DMS53 treated with DMSO at 0.1 percent for 48 hours (cell line): ENCODE data around the gene DPH3.

Experiments
- DNase-seq: peaks from one replicate; lab custom pipeline; 2025; ENCODE audit not compliant: unreplicated experiment; lab: John Stamatoyannopoulos, UW

The DPH3 gene

DNA sequence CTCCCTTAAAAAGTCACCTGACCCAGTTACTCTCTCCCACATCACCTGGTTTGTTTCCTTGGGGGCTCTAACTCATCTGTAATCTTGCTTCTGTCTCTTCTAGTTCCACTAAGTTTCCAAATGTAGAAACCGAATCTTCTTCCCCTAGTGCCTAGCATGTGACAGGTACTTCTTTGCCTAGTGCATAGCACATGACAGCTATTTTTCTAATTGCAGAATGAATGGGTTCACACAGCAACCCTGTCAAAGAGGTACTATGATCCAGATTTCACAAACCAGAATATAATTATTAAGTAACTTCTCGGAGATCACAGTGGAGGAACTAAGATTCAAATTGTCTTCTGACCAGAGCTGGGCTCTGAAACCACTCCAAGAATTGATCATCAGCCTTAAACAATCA lies 7.4 kb downstream of the DPH3 start:
- no peak for DNase-seq

DNA sequence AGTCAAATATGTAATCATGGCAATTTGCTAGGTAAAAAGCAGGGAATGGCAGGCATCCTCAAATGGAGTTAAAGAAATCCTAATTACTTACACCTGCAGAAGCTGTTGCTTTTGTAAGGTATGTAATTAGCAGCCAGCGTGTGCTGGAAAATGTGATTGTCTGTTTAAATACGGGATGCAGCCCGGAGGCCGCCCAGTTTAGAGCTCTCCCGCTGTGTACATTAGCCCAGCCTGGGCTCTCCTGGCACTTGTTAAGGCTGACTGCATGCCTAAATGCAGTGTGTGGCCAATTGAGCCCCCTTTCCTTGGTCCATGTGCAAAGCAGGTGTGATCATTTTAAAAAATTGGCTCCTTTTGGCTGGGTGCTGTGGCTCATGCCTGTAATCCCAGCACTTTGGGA lies 9.0 kb downstream of the DPH3 start:
- DNase-seq = no peak

DNA sequence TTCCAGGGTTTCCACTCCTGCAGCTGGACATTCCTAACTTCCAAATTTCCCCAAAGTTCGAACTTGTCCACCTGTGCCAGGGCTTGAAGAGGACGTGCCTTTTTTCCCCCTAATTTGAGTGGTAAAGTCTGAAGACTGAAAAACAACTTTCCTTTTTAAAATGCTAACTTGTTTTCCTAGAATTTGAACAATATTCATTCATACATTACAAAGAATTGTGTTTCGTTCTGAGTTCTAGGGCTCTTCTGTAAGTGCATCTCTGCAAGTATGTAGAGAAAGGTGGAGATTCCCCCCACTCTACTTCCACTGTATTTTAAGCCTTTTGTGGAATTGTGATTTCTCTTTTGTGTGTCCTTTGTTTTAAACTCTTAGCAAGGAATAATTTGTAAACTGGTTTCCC lies 9.4 kb downstream of the DPH3 start:
- DNase-seq = no peak

DNA sequence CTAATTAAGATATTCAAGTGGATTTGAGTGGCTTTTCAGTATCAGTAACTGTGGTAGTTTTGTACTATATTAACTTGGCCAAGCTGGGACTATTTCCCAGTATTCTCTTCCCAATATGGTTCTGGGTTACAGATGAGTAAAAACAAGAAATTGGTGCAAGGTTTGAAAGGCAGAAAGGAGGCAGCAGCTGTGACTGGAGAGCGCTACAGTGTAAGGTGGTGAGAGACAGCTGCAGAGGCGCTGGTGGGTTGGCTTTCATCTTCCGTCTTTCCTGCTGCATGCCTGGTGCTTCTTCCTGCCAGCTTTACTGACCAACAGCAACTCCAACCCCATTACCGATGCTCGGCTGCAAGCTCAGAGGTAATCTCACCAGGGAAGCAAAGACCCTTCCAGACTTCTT lies 9.8 kb downstream of the DPH3 start:
- no peak for DNase-seq

DNA sequence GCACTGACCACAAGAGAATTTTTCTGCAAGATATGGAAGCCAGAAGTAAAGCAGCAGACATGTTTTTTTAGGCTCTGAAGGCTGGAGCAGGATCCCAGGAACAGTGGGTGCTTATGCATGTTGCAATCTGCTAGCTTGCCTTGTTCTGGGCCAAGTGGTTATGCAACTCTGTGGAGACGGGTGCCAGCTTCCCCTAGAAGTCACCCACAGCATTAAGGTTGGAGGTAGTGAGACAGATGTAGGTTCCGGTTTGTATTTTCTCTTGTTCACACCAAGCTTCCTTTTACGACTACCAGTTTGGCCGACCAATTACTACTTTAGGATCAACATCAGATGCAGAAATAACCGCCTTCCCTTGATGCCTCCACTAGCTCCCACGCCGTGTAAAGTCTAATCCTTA lies 11.1 kb downstream of the DPH3 start:
- no peak for DNase-seq

DNA sequence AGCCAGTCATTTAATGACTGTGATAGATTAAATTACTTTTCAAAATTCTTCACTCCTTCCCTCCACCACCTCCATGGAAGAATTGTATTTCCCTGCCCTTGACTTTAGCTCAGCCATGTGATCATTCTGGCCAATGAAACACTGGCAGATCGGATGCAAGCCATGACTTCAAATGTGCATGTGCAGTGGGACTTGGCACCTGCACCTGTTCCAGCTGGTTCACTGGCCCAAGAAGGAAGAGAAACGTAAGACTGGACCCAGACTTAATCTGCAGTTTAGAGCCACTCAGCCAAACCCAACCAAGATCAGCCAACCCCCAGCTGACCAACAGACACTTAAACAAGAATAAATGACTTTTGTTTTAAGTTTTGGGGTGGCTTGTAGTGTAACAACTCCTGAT lies 11.8 kb downstream of the DPH3 start:
- DNase-seq = no peak

DNA sequence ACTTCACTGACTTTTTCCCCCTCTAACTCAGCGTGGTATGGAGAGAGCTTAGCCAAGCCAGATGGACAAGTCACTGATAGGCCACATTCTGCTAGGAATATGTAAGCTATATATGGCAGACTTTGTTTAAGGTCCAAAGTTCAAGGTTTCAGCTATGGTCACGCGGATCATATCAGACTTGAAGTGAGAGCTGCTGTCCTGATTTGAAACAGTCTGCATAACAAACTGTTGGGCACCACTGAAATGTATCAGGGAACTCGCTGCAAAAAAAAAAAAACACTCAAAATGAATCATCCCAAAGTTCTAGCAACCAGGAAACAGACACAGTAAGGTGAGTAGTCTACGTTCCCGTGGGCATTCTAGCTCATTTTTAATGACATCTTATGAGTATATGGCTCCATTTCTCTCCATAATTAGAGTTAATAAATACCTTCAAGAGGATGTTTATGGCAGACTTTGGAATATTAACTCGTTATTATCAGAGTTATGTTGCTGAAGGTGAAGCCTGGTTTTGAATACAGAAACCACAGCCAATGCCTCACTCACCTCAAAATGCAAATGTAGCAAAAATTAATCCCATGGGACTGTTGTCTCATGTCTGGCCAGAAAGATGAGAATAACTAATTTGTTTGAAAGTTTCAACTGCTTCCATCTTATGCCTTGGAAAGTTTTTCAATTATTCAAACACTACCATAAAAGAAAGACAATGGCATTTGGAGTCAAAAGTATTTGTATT lies 12.3 kb downstream of the DPH3 start:
- DNase-seq = peak; percentile 9

DNA sequence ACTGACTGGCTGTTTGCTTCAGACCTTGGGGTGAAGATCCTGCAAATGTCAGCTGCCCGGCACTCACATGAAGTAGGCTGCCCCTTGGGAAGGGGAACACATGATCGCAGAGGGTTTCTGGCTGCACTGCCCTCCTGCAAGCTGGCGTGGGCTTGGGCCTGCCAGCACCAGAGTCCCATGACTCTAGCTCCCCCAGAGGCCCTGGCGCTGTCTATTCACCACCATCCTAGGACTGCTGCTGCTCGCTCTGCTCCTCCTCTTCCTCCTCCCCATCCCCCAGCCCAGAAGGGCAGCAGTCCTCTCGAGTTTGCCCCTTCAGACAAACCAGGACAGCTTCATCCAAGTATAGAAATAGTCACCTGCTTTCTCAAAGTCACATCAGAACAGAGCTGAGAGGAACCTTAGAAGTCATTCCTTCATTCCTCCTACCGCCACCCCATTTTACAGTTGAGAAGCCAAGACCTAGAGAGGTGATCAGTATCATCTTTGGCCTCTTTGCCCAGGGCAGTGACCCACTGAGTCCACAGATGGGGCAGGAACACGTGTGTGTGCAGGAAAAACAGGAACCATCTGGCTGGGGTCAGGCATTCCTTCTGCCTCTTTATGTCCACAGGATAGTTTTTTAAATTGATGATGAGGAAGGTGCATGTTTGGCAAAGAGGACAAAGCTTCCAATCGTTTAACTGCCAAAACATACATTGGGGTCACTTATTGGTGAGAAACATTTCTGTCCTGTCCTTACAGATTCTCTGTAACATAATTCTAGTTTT lies 13.2 kb downstream of the DPH3 start:
- no peak for DNase-seq

DNA sequence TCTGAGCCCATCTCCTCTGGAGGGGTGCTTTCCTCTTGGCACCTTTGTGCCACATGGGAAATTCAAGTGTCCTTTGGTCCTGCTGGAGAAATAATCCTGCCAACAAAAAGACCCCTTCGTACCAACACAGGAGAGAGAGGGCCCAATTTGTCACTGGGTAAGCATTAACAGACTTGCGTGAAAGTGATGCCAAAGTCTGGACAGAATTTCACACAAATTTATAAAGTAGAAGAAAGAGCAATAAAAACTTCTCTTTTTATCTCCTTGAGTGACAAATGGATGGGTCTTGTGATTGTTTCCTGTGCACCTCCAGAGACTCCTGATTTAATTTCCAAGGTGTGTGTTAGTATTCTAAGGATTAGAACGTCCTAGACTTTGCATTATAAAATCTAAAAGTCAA lies 14.9 kb downstream of the DPH3 start:
- DNase-seq = no peak

DNA sequence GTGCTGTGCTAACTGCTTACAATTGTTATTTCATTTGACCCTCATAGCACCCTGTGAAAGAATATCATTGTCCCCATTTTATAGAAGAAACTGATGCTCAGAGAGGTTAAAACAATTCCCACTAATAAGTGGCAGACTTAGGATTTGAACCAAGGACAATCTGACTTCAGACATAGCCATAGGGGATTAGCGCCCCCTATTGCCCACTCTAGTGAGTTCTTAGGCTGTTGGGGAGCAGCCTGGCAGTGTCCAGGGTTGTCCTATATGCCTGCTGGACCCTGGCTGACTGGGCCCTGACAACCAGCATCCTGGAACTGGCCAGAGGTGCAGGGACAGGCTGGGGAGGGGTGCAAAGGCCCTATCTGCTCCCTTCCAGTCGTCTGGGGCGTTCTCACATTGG lies 15.4 kb downstream of the DPH3 start:
- DNase-seq = no peak

DNA sequence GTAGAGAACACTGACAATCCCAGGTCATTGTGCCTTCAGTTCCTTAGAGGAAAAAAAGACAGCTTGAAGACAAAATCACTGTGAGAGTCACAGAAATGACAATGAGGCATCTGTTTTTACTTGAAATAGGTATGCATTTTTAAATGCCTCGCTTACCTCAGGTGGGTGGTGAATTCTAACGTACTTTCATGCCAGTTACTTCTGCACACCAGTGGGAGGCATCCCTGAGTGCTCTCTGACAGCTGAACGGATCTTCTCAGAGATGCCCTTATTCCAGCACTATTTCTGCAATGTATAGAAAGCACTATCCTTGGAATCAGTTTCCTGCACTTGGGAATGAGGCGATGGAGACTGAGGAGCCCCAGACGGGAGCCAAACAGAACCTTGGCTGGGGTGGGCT lies 16.2 kb downstream of the DPH3 start:
- DNase-seq = no peak

DNA sequence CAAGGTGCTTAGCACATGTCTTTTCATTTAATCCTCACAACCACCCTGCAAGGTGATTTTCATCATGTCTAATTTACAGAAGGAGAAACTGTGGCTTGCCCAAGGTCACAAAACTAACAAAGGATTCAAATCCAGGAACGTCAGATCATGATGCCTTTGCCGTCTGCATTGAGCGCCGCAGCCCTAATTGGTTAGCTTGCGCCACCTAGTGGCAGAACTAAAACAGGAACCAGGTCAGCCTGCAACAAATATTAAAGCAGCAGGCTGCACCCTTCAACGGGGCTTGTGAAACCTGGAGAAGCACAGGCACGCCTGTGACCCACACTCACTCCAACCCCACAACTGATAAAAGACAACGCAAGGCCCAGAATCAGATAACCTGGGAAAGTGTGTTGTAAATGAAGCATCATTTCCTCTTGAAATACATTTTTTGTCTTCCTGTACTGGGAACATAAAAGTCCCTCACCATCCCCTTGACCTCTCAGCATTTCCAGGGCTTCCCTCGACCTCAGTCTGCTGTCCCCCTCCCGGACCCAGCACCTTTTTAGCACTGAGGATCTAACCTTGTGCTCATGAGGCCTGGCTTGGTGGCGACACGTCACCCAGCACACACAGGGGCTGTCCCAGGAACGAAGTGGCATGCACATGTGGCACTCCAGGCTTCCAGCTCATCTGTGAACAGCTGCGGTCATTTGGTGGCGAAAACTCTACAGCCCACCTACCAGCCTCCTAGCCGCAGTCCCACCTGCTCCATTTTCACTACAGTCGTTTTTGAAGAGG lies 17.3 kb downstream of the DPH3 start:
- peak; percentile 31 for DNase-seq

DNA sequence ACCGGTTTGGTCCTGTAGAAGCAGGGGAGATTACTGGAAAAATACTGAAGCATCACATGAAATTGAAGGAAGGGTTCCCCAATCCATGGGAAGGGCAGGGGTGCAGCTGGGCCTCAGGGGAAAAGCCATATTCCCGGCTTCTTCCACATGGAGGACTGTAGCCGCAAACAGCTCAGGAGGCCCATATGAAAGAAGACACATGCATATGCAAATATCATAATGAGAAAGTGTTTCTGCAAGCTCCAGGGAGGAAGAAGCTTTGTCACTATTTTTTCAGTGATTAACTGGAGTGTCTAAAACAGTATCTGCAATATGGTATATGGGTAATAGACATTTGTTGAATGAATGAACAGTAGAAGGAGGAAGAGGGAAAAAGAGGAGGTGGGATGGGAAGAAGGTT lies 19.1 kb downstream of the DPH3 start:
- DNase-seq = no peak

DNA sequence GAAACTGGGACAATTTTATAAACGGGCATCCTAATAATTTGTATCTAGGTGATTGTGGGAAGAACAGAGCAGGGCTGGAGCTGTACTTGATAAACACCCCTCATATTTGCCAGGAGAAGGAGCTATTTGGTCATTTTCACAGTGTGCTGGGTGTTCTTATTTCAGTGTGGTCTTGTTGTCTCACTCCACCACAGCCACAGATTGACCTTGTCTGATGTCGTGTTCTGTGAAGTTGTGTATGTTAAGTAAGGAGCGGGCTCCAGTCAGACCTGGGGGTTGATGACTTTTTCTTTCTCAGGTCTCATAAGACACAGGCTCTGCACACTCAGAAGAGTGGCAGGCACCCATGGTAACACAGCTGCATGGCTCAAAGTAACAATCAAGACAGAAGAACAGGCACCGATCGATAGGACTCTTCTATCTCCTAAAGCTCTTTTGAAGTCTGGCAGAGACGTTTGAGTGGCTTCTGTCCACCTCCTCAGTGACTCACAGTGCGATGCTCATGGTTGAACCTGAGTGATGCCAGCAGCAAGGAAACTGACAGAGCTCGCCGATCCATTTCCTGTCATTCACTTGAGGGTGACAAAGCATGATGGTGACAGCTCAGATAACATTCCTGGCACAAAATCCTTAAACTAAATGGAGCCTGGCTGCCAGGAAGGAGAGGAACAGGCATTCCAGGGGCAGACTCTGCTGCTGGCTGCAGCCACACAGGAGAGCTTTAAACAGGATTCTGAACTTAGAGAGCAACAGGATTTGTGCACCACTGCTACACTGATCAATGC lies 20.8 kb downstream of the DPH3 start:
- no peak for DNase-seq

DNA sequence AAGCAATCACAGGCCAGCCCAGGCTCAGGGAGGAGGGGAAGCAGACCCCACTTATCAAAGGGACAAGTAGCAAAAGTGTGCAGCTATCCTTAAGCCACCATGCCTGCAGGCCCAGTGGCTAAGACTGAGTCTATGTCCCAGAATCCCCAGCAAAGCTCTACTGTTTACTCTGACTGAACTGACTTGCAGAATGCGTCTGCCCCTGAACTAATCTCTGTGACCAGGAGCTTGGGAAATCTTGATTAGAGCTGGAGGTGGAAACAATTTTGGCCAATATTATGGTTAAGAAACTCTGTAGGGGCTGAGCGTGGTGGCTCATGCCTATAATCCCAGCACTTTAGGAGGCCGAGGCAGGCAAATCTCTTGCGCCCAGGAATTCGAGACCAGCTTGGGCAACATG lies 22.6 kb downstream of the DPH3 start:
- DNase-seq = no peak

DNA sequence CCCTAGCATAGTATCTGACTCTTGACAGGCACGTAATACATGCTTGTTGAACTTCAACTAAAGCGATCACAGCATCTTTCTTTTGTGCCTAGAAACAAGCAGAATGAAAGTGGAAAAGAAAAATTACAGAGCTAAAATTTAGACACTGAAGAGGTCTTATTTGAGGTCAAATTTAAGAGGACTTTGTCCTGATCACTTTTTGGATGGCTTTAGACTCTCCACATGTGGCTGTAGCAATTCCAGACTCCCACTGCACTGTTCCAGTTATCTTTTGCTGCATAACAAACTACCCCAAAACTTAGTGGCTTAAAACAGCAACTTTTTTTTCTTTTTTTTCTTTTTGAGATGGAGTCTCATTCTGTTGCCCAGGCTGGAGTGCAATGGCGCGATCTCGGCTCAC lies 23.5 kb downstream of the DPH3 start:
- DNase-seq = no peak

DNA sequence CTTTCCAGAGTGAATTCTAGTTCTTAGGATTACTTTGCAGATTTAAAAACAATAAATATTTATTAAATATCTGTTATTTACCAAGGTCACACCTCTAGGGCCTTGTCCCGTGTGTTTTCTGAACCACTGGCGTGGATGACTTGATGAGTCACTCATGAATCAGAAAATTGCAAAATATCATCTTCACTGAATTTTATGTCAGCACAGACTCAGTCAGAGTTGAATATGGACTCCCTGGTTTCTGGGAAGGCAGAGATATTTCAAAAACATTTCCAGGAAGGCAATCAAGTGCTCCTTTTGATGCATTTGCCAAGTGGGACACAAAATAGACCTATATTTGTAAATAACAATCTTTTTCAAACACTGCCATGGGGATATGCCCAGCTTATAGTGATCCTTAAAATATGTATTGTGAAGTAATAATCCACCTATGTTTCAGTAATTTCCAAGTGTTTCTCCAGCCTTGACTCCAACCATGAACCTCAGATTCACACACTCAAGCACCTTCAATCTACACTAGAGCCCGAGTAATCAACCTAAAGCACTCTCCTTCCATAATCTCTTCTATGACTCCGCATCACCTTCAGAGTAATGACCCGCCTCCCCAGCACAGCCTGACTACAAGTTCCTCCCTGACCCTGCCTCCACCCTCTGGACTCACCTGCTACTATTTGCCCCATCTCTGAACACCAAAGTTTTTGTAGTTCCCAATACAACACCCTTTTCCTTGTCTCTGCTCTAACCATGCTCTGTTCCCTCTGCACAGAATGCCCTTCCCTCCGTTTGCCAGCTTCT lies 24.3 kb downstream of the DPH3 start:
- DNase-seq = no peak

DNA sequence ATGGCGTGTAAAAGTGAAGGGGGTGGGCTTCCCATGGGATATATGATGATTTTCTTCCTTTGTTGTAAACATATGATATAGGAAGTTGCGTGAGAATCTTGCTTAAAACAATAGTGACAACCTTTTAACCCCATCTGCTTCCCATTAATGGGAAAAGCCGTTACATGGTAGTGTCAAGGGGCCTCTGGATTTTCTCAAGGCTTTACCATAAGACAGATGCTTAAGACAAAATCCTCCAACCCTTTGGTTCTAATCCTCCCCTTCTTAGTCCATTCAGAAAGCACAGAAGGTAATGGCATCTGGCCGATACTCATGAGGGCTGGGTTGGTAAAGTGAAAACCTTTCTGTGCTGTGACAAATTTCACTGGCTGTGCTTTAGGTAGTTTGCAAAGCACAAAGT lies 25.0 kb downstream of the DPH3 start:
- no peak for DNase-seq

DNA sequence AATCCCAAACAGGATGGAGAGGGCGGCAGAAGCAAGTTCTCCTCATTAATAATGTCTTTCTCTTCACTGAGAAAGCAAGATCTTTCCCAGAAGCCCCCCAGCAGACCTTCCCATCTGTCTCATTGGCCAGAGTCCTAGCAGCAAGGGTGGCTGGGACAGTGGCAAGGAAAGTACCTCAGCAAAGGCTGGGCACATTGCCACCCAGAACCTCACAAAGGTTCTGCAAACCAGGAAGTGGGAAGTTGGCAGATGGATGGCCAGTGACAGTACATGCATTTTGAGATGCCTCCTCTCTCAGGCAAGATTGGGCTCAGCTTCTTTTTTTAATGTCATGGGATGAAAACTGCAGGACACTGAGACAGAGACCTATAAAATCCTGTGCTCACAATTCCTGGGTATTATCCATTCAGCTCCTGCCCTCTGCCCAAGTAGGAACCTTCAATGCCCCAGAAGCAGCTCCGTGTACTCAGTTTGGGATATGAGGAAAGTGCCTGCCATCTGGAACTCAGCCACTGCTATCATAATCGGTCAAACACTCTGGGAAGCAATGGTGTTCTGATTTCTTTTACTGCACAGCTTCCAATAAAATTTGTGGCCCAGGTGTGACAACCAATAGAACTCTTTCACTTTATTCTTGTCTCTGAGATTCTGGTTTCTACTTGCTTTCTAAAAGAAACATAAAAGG lies 25.5 kb downstream of the DPH3 start:
- DNase-seq = no peak

DNA sequence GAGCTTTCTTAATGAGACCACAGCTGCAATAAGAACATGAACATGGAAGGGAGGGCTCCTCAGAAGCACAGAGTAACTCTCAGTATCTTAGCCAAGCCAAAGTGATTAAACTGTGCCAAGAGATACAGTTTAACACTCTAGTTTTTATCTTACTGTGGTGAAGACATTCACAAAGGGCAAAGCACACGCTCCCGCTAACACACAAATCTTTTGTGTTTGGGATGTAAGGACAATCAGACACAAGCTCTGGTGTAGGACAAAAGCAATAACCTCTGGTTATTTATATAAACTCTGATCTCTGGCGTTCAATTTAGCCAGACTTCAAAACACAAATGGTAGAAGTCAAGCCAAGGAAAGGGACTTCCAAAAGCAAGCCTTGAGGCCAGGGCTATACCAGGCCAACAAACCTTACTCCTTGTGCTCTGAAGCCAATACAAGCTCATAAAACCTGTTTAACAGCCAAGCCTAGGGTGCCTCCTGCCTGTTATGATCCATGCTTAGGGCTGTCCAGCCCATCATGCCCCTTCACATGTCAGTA lies 27.8 kb downstream of the DPH3 start:
- no peak for DNase-seq
